ENCODE measurements around the gene ARHGEF10L.

ARHGEF10L gene

GRCh38 chr1:17732475-17732874, 193.0 kb downstream of the ARHGEF10L start:
- H3K27me3 ChIP-seq (replicated peaks; ENCODE audit: control insufficient read depth, insufficient read depth, low read length), result no peaks in the 10 kb centered on the region
- H3K9me3 ChIP-seq (ENCODE audit: control insufficient read depth, low read length), result no peaks in the 10 kb centered on the region
- H3K36me3 ChIP-seq (ENCODE audit: control insufficient read depth, insufficient read depth, low read length, severe bottlenecking), result no peaks in the 10 kb centered on the region
- H3K4me1 ChIP-seq (ENCODE audit: control insufficient read depth, insufficient read depth, low read length), result peaks cover 5% of the 10 kb centered on the region
- DNase-seq (ENCODE audit: low read depth), result no peak
- H3K9ac ChIP-seq (ENCODE audit: low read length), result no peak overlapping the region
- H3K4me3 ChIP-seq (ENCODE audit: low read length), result no peak overlapping the region

GRCh38 chr1:17733661-17734060, 194.2 kb downstream of the ARHGEF10L start:
- DNase-seq (ENCODE audit: low read depth), result no peak
- no peaks in the 10 kb centered on the region for H3K27me3 ChIP-seq (replicated peaks; ENCODE audit: control insufficient read depth, insufficient read depth, low read length)
- H3K4me1 ChIP-seq (ENCODE audit: control insufficient read depth, insufficient read depth, low read length), result peaks cover 5% of the 10 kb centered on the region
- H3K36me3 ChIP-seq (ENCODE audit: control insufficient read depth, insufficient read depth, low read length, severe bottlenecking), result no peaks in the 10 kb centered on the region
- H3K9ac ChIP-seq (ENCODE audit: low read length), result no peak overlapping the region
- no peak overlapping the region for H3K4me3 ChIP-seq (ENCODE audit: low read length)
- no peaks in the 10 kb centered on the region for H3K9me3 ChIP-seq (ENCODE audit: control insufficient read depth, low read length)

GRCh38 chr1:17734609-17735008, 195.1 kb downstream of the ARHGEF10L start:
- no peak overlapping the region for H3K9ac ChIP-seq (ENCODE audit: low read length)
- H3K27me3 ChIP-seq (replicated peaks; ENCODE audit: control insufficient read depth, insufficient read depth, low read length), result no peaks in the 10 kb centered on the region
- H3K36me3 ChIP-seq (ENCODE audit: control insufficient read depth, insufficient read depth, low read length, severe bottlenecking), result no peaks in the 10 kb centered on the region
- H3K9me3 ChIP-seq (ENCODE audit: control insufficient read depth, low read length), result no peaks in the 10 kb centered on the region
- no peak overlapping the region for H3K4me3 ChIP-seq (ENCODE audit: low read length)
- DNase-seq (ENCODE audit: low read depth), result no peak
- H3K4me1 ChIP-seq (ENCODE audit: control insufficient read depth, insufficient read depth, low read length), result peaks cover 5% of the 10 kb centered on the region

GRCh38 chr1:17735348-17735747, 195.8 kb downstream of the ARHGEF10L start:
- no peaks in the 10 kb centered on the region for H3K27me3 ChIP-seq (replicated peaks; ENCODE audit: control insufficient read depth, insufficient read depth, low read length)
- no peaks in the 10 kb centered on the region for H3K9me3 ChIP-seq (ENCODE audit: control insufficient read depth, low read length)
- DNase-seq (ENCODE audit: low read depth), result no peak
- H3K4me3 ChIP-seq (ENCODE audit: low read length), result no peak overlapping the region
- peaks cover 5% of the 10 kb centered on the region for H3K4me1 ChIP-seq (ENCODE audit: control insufficient read depth, insufficient read depth, low read length)
- no peaks in the 10 kb centered on the region for H3K36me3 ChIP-seq (ENCODE audit: control insufficient read depth, insufficient read depth, low read length, severe bottlenecking)
- H3K9ac ChIP-seq (ENCODE audit: low read length), result no peak overlapping the region

- peaks cover 5% of the 10 kb centered on the region for H3K4me1 ChIP-seq (ENCODE audit: control insufficient read depth, insufficient read depth, low read length)
- no peaks in the 10 kb centered on the region for H3K27me3 ChIP-seq (replicated peaks; ENCODE audit: control insufficient read depth, insufficient read depth, low read length)
- H3K9me3 ChIP-seq (ENCODE audit: control insufficient read depth, low read length), result no peaks in the 10 kb centered on the region
- DNase-seq (ENCODE audit: low read depth), result no peak
- no peak overlapping the region for H3K9ac ChIP-seq (ENCODE audit: low read length)
- no peaks in the 10 kb centered on the region for H3K36me3 ChIP-seq (ENCODE audit: control insufficient read depth, insufficient read depth, low read length, severe bottlenecking)
- no peak overlapping the region for H3K4me3 ChIP-seq (ENCODE audit: low read length)
Observed at GRCh38 chr1:17735793-17736192, 196.3 kb downstream of the ARHGEF10L start.

GRCh38 chr1:17736625-17737024, 197.1 kb downstream of the ARHGEF10L start:
- H3K9ac ChIP-seq (ENCODE audit: low read length), result no peak overlapping the region
- no peaks in the 10 kb centered on the region for H3K27me3 ChIP-seq (replicated peaks; ENCODE audit: control insufficient read depth, insufficient read depth, low read length)
- H3K4me1 ChIP-seq (ENCODE audit: control insufficient read depth, insufficient read depth, low read length), result peaks cover 5% of the 10 kb centered on the region
- H3K36me3 ChIP-seq (ENCODE audit: control insufficient read depth, insufficient read depth, low read length, severe bottlenecking), result no peaks in the 10 kb centered on the region
- no peaks in the 10 kb centered on the region for H3K9me3 ChIP-seq (ENCODE audit: control insufficient read depth, low read length)
- H3K4me3 ChIP-seq (ENCODE audit: low read length), result no peak overlapping the region
- no peak for DNase-seq (ENCODE audit: low read depth)

GRCh38 chr1:17739050-17739449, 199.6 kb downstream of the ARHGEF10L start:
- H3K4me3 ChIP-seq (ENCODE audit: low read length), result no peak overlapping the region
- no peak for DNase-seq (ENCODE audit: low read depth)
- H3K27me3 ChIP-seq (replicated peaks; ENCODE audit: control insufficient read depth, insufficient read depth, low read length), result no peaks in the 10 kb centered on the region

GRCh38 chr1:17741052-17741451, 201.6 kb downstream of the ARHGEF10L start:
- no peaks in the 10 kb centered on the region for H3K9me3 ChIP-seq (ENCODE audit: control insufficient read depth, low read length)
- no peaks in the 10 kb centered on the region for H3K27me3 ChIP-seq (replicated peaks; ENCODE audit: control insufficient read depth, insufficient read depth, low read length)
- H3K4me1 ChIP-seq (ENCODE audit: control insufficient read depth, insufficient read depth, low read length), result peaks cover 9% of the 10 kb centered on the region
- no peak overlapping the region for H3K9ac ChIP-seq (ENCODE audit: low read length)
- no peak for DNase-seq (ENCODE audit: low read depth)
- H3K36me3 ChIP-seq (ENCODE audit: control insufficient read depth, insufficient read depth, low read length, severe bottlenecking), result no peaks in the 10 kb centered on the region
- H3K4me3 ChIP-seq (ENCODE audit: low read length), result no peak overlapping the region

More at GRCh38 chr1:17739050-17739449, 199.6 kb downstream of the ARHGEF10L start:
- Histone ChIP-seq H3K4me1 (ENCODE audit: control insufficient read depth, insufficient read depth, low read length) (peaks cover 9% of the 10 kb centered on the region), H3K36me3 (ENCODE audit: control insufficient read depth, insufficient read depth, low read length, severe bottlenecking) (no peaks in the 10 kb centered on the region), H3K9ac (ENCODE audit: low read length) (no peak overlapping the region), H3K9me3 (ENCODE audit: control insufficient read depth, low read length) (no peaks in the 10 kb centered on the region)

GRCh38 chr1:17742583-17742982, 203.1 kb downstream of the ARHGEF10L start:
- DNase-seq (ENCODE audit: low read depth), result peak; percentile 33
- Histone ChIP-seq H3K27me3 (replicated peaks; ENCODE audit: control insufficient read depth, insufficient read depth, low read length) (no peaks in the 10 kb centered on the region), H3K9me3 (ENCODE audit: control insufficient read depth, low read length) (no peaks in the 10 kb centered on the region), H3K4me1 (ENCODE audit: control insufficient read depth, insufficient read depth, low read length) (peaks cover 9% of the 10 kb centered on the region), H3K4me3 (ENCODE audit: low read length) (no peak overlapping the region), H3K36me3 (ENCODE audit: control insufficient read depth, insufficient read depth, low read length, severe bottlenecking) (no peaks in the 10 kb centered on the region), H3K9ac (ENCODE audit: low read length) (no peak overlapping the region)

- no peak overlapping the region for H3K4me3 ChIP-seq (ENCODE audit: low read length)
- H3K27me3 ChIP-seq (replicated peaks; ENCODE audit: control insufficient read depth, insufficient read depth, low read length), result no peaks in the 10 kb centered on the region
- H3K36me3 ChIP-seq (ENCODE audit: control insufficient read depth, insufficient read depth, low read length, severe bottlenecking), result no peaks in the 10 kb centered on the region
- H3K4me1 ChIP-seq (ENCODE audit: control insufficient read depth, insufficient read depth, low read length), result peaks cover 9% of the 10 kb centered on the region
- H3K9ac ChIP-seq (ENCODE audit: low read length), result no peak overlapping the region
- no peaks in the 10 kb centered on the region for H3K9me3 ChIP-seq (ENCODE audit: control insufficient read depth, low read length)
- no peak for DNase-seq (ENCODE audit: low read depth)
Observed at GRCh38 chr1:17743008-17743647, 203.6 kb downstream of the ARHGEF10L start.

- Histone ChIP-seq H3K4me3 (ENCODE audit: low read length) (no peak overlapping the region), H3K4me1 (ENCODE audit: control insufficient read depth, insufficient read depth, low read length) (peaks cover 9% of the 10 kb centered on the region), H3K9ac (ENCODE audit: low read length) (no peak overlapping the region), H3K27me3 (replicated peaks; ENCODE audit: control insufficient read depth, insufficient read depth, low read length) (no peaks in the 10 kb centered on the region), H3K36me3 (ENCODE audit: control insufficient read depth, insufficient read depth, low read length, severe bottlenecking) (no peaks in the 10 kb centered on the region), H3K9me3 (ENCODE audit: control insufficient read depth, low read length) (no peaks in the 10 kb centered on the region)
- no peak for DNase-seq (ENCODE audit: low read depth)
Observed at GRCh38 chr1:17743925-17744324, 204.4 kb downstream of the ARHGEF10L start.

All from adipocyte (in vitro differentiated cells).